Lower lobe of right lung (tissue), 2 donors: ENCODE data around the gene PTPN23. TPM values are rescaled to one million over a fixed set of nuclear protein-coding genes. Genes with fewer than 3 reads are reported as not detected.

Source experiments
- ATAC-seq, 2 donors: fragments of 200-7000 bp; cut with Tn5 transposase; one replicate each; pipeline ENCODE4 v1.9.1; 2020 to 2022; ENCODE audit warnings: mild to moderate bottlenecking in 2 of 2, moderate library complexity in 2 of 2
- DNase-seq: peaks from one replicate; pipeline ENCODE4 v3.0.0-alpha.2; 2020
- H3K27ac ChIP-seq: fragments of 200-600 bp; one replicate; pipeline ENCODE4 v1.8.0; 2022
- H3K27me3 ChIP-seq: fragments of 200-600 bp; one replicate; pipeline ENCODE4 v1.8.0; 2022; ENCODE audit warnings: low read depth
- H3K36me3 ChIP-seq: fragments of 200-600 bp; one replicate; pipeline ENCODE4 v1.8.0; 2022; ENCODE audit warnings: mild to moderate bottlenecking
- H3K4me1 ChIP-seq: fragments of 200-600 bp; one replicate; pipeline ENCODE4 v1.8.0; 2022
- H3K4me3 ChIP-seq: fragments of 200-600 bp; one replicate; pipeline ENCODE4 v1.8.0; 2022; ENCODE audit warnings: mild to moderate bottlenecking
- H3K9me3 ChIP-seq: fragments of 200-600 bp; one replicate; pipeline ENCODE4 v1.8.0; 2022
- intact Hi-C: fragments of 100-400 bp; cut with DNase I; formaldehyde crosslinking; loops from one replicate; pipeline ENCODE4 v1.11.0; 2022
- total RNA-seq: library from RNA; stranded (reverse); fragmentation: NEBNext Ultra II Directional; extraction: Animal tissue kit (Norgen Biotek cat#: 25700); gene quantifications from one replicate; pipeline ENCODE4 v1.2.1, GENCODE V29; 2021
- TF ChIP-seq, protein P1 (sequence below): fragments of 200-600 bp; IDR thresholded peaks from one replicate; pipeline ENCODE4 v1.8.0; 2022; ENCODE audit warnings: antibody characterized with exemption, mild to moderate bottlenecking
- donor health status: DM: no; HTN: yes; CAD: no; lungs with severe emphysema.

Gene PTPN23
- total RNA-seq, 1 donor from 2014 or later = 40.4 TPM

DNA sequence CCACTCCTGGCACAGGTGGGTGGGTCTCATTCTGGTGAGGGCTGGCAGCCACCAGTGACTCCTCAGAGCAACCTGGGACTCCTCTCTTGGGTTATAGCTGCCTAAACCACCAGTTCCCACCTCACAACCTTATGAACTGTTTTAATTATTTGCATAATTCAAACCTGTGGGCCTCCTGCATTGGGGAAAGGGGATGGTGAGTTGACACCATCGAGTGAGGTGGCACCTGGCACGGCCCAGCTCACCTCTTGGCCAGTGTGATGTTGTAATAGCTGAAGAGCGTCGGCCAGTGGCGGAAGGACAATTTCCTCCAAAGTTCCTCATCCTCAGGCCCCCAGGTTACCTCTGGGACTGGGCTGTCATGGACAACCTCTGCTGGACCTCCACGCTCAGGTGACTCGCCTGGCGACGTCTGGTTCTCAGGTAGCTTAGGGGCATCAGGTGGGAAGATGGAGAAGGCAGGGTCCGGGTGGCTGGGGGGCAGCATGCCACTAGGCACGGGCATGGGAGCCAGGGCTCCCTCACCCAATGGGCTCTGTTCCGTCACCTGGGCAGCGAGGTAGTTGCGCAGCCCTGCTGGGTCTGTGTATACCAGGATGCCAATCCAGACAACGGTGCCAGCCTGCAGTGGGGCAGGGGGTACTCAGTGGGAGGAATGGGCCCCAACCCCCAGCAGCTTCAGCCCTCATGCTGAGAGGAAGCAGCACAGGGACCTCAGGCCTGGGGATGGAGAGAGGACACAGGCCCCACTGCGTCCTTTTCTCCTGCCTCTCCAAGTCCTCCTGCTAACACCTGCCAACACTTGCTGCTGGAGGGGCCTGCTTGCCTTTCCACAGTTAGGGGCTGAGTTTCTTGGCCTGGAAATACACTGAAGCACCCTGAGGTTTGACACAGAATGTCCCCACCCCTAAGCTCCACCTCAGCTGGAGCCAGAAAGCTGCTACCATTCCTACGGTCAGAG lies 38.5 kb downstream of the PTPN23 start:
- TF ChIP-seq, protein P1, sequence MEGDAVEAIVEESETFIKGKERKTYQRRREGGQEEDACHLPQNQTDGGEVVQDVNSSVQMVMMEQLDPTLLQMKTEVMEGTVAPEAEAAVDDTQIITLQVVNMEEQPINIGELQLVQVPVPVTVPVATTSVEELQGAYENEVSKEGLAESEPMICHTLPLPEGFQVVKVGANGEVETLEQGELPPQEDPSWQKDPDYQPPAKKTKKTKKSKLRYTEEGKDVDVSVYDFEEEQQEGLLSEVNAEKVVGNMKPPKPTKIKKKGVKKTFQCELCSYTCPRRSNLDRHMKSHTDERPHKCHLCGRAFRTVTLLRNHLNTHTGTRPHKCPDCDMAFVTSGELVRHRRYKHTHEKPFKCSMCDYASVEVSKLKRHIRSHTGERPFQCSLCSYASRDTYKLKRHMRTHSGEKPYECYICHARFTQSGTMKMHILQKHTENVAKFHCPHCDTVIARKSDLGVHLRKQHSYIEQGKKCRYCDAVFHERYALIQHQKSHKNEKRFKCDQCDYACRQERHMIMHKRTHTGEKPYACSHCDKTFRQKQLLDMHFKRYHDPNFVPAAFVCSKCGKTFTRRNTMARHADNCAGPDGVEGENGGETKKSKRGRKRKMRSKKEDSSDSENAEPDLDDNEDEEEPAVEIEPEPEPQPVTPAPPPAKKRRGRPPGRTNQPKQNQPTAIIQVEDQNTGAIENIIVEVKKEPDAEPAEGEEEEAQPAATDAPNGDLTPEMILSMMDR = no peak
- ATAC-seq (no peak), DNase-seq (no peak)
- Histone ChIP-seq H3K9me3 (no peaks in the 10 kb centered on the region), H3K4me3 (no peak overlapping the region), H3K27me3 (no peaks in the 10 kb centered on the region), H3K27ac (no peak overlapping the region), H3K36me3 (peaks cover 76% of the 10 kb centered on the region), H3K4me1 (peaks cover 12% of the 10 kb centered on the region)
- intact Hi-C loops = no loop called here

DNA sequence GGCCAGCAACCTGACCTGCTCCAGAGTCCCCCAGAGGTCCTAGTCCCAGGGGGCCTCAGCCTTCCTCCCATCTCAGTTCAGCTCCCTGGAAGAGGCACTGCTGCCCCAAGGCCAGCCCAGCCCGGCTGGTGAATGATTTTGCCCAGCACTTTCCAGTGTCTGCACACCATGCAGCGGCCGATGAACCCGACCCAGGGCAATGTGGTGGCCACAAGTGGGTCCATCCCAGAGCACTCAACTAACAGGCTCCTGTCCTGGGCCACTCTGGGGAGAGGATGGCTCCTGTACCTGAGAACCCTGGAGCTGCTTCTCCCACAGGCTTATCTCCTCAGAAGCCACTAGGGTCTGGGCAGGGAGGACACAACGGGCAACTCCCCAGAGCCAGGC lies 39.2 kb downstream of the PTPN23 start:
- Histone ChIP-seq H3K27ac (no peak overlapping the region), H3K4me1 (peaks cover 12% of the 10 kb centered on the region), H3K4me3 (no peak overlapping the region), H3K36me3 (peaks cover 76% of the 10 kb centered on the region), H3K27me3 (no peaks in the 10 kb centered on the region), H3K9me3 (no peaks in the 10 kb centered on the region)
- intact Hi-C loops = no loop called here
- DNase-seq (no peak), ATAC-seq (no peak)
- TF ChIP-seq, protein P1 = no peak

- Histone ChIP-seq H3K4me1 (peaks cover 12% of the 10 kb centered on the region), H3K27me3 (no peaks in the 10 kb centered on the region), H3K36me3 (peaks cover 76% of the 10 kb centered on the region), H3K9me3 (no peaks in the 10 kb centered on the region), H3K4me3 (no peak overlapping the region), H3K27ac (peak overlapping the region; percentile 47)
- intact Hi-C loops = no loop called here
- TF ChIP-seq, protein P1 = peak; percentile 92
- DNase-seq = peak; percentile 89
- ATAC-seq = peak; percentile 87 to 90
These were observed 40.0 kb downstream of the PTPN23 start for GRCh38 chr3:47420511-47421484.

DNA sequence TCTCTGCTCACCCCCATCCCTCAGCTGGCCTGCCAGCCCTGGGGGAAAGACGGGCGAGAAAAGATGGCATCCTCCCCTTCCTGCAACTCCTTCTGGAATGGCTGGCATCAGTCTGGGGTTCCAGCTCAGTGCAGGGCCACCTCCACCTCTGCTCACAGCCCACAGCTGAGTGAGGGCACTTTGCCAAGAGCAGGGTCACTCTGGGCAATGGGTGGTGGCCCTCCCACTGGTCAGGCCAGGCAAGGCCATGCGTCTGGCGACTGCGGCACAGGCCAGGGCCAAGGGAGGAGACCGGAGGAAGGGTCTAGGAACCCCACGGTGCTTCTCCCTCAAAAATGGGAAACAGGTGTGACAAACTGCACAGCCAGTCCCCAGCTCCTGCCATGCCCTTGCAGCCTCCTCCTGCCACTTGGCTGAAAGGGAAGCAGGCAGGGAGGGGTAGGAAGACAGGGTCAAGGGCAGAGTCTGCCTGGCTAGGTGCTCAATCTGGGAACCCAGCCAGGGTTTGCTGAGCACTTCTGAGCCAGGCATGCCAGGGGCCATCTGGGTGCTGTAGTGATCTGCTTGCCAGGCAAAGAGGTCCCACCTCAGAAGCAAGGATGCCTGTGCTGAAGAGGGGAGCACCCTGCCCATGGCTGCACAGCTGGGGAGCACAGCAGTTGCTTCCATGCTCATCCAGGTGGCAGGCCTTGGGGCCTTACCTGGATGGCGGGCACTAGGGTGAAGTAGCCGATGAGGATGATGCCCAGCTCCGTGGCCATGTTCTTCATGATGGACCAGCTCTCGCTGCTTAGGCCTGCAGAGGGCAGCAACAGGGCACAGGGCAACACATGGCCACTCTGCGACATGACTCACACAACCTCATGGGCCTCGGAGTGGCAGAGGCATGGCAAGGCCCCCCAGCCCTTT lies 41.2 kb downstream of the PTPN23 start:
- DNase-seq = no peak
- no peaks in the 10 kb centered on the region for H3K27me3 ChIP-seq
- no peak overlapping the region for H3K4me3 ChIP-seq
- peaks cover 12% of the 10 kb centered on the region for H3K4me1 ChIP-seq
- H3K9me3 ChIP-seq = no peaks in the 10 kb centered on the region
- ATAC-seq = peak; percentile 36 to 37
- intact Hi-C loops = no loop called here
- TF ChIP-seq, protein P1 = peak; percentile 19
- peak overlapping the region; percentile 47 for H3K27ac ChIP-seq
- peaks cover 77% of the 10 kb centered on the region for H3K36me3 ChIP-seq
